Measurements from ENCODE around the gene FCHSD1.

Gene FCHSD1

GRCh38 chr5:141654298-141654697, 3.1 kb upstream of the FCHSD1 start:
- DNase-seq: peak; percentile 67
- Histone ChIP-seq H3K4me3 (ENCODE audit: low read depth, low read length) (no peak overlapping the region), H3K27ac (peak overlapping the region; percentile 58), H3K36me3 (replicated peaks) (peaks cover 23% of the 10 kb centered on the region), H3K27me3 (replicated peaks) (no peaks in the 10 kb centered on the region)
- in situ Hi-C loops (cut with HindIII; ENCODE audit: low pct_ligation_motif_present, low sequenced_read_pairs): no loop called here
- TF ChIP-seq CTCF (IDR thresholded peaks at IDR 0.05; ENCODE audit: low read depth, low read length, missing control alignments): no peak

GRCh38 chr5:141651728-141652105, 499 bp upstream of the FCHSD1 start:
- in situ Hi-C loops (cut with HindIII; ENCODE audit: low pct_ligation_motif_present, low sequenced_read_pairs): no loop called here
- peak overlapping the region; percentile 45 for H3K27ac ChIP-seq
- H3K4me3 ChIP-seq (ENCODE audit: low read depth, low read length): peak overlapping the region; percentile 78
- H3K36me3 ChIP-seq (replicated peaks): peaks cover 42% of the 10 kb centered on the region
- TF ChIP-seq CTCF (IDR thresholded peaks at IDR 0.05; ENCODE audit: low read depth, low read length, missing control alignments): no peak
- H3K27me3 ChIP-seq (replicated peaks): no peaks in the 10 kb centered on the region
- no peak for DNase-seq

GRCh38 chr5:141649972-141650371, 1.2 kb downstream of the FCHSD1 start:
- Histone ChIP-seq H3K27me3 (replicated peaks) (no peaks in the 10 kb centered on the region), H3K36me3 (replicated peaks) (peaks cover 46% of the 10 kb centered on the region), H3K27ac (no peak overlapping the region), H3K4me3 (ENCODE audit: low read depth, low read length) (no peak overlapping the region)
- no peak for DNase-seq
- in situ Hi-C loops (cut with HindIII; ENCODE audit: low pct_ligation_motif_present, low sequenced_read_pairs): no loop called here
- TF ChIP-seq CTCF (IDR thresholded peaks at IDR 0.05; ENCODE audit: low read depth, low read length, missing control alignments): no peak

GRCh38 chr5:141649056-141649688, 2.0 kb downstream of the FCHSD1 start:
- Histone ChIP-seq H3K4me3 (ENCODE audit: low read depth, low read length) (no peak overlapping the region), H3K36me3 (replicated peaks) (peaks cover 53% of the 10 kb centered on the region), H3K27me3 (replicated peaks) (no peaks in the 10 kb centered on the region), H3K27ac (no peak overlapping the region)
- no peak for TF ChIP-seq CTCF (IDR thresholded peaks at IDR 0.05; ENCODE audit: low read depth, low read length, missing control alignments)
- in situ Hi-C loops (cut with HindIII; ENCODE audit: low pct_ligation_motif_present, low sequenced_read_pairs): no loop called here
- DNase-seq: no peak

- Histone ChIP-seq H3K27me3 (replicated peaks) (no peaks in the 10 kb centered on the region), H3K4me3 (ENCODE audit: low read depth, low read length) (no peak overlapping the region), H3K27ac (no peak overlapping the region), H3K36me3 (replicated peaks) (peaks cover 52% of the 10 kb centered on the region)
- no peak for DNase-seq
- in situ Hi-C loops (cut with HindIII; ENCODE audit: low pct_ligation_motif_present, low sequenced_read_pairs): no loop called here
- TF ChIP-seq CTCF (IDR thresholded peaks at IDR 0.05; ENCODE audit: low read depth, low read length, missing control alignments): no peak
These were observed 3.4 kb downstream of the FCHSD1 start for GRCh38 chr5:141647851-141648250.

GRCh38 chr5:141647242-141647641, 4.0 kb downstream of the FCHSD1 start:
- Histone ChIP-seq H3K36me3 (replicated peaks) (peaks cover 52% of the 10 kb centered on the region), H3K27me3 (replicated peaks) (no peaks in the 10 kb centered on the region), H3K4me3 (ENCODE audit: low read depth, low read length) (no peak overlapping the region), H3K27ac (no peak overlapping the region)
- no peak for TF ChIP-seq CTCF (IDR thresholded peaks at IDR 0.05; ENCODE audit: low read depth, low read length, missing control alignments)
- in situ Hi-C loops (cut with HindIII; ENCODE audit: low pct_ligation_motif_present, low sequenced_read_pairs): no loop called here
- no peak for DNase-seq
